Measurements from ENCODE around the gene COTL1.
"Not testable (repeated sequence)": the region's sequence is repeated elsewhere in the genome, so short reads cannot be mapped to it uniquely, and the experiment has no call there.

Gene COTL1

DNA sequence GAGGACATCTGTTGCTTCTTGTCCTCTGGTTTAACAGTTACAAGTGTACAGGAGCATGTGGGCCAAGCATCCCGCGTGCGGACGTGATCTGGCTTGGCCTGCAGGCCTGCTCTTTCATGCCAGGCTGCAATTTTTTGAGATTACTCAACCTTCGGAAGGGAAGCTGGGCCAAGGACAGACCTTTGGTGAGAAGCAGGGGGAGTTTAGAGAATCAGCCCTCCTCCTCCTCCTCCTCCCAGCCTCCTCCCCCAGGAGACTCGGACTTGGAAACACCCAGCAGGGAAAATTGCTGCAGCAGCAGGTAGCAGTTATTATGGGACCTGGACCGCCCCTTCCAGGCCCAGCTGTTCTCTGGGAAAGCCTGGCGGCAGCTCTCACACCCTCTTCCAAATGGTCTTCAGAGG, 25.3 kb upstream of the COTL1 start:
- peak; percentile 81 for DNase-seq (ENCODE audit: low read depth)

DNA sequence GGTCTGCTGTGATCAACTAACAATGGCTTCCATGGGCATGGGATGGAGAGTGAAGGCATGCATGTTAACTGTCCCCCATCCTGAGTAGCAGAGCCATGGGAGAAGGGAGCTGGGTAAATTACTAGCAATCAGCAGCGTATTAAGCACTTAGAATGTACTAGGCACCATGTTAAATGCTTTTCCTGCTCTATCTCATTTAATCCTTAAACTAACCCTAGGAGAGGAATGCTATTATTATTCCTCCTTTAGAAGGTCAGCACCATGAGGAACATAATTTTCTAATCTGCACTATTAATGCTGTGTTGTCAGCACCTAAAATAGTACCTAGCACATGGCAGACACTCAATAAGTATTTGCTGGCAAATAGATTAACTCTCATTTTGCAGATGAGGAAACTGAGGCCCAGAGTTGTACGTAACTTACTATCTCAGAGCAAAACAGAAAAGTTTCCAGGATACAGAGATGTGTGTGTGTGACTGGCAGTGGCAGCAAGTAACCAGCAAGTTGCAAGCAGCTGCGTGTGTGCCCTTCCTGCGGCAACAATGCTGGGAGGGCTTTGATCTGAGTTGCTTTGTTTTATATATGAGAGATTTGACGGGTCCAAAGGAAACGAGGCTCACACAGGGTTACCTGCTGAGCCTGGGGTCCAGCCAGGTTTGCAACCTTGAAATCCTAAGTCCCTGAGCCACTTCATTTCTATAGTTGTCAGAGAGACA, 23.9 kb upstream of the COTL1 start:
- DNase-seq (ENCODE audit: low read depth): no peak

DNA sequence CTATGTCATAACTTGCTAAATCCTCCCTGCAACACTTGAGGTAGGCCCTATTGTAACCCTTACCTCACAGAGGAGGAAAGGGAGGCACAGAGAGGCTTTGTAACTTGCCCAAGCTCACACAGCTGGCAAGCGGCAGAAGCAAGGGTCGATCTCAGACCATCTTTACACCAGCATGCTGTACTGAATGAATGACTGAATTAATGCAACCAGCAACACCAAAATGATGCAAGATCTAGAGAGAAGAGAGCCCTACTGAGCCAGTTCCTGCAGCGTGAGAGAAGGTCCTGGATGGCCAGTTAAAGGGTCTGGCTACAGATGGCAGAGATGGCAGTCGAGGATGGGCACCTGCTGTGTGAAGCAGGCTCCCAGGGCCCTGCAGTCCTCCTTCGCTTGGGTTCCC, 22.3 kb upstream of the COTL1 start:
- DNase-seq (ENCODE audit: low read depth): no peak

DNA sequence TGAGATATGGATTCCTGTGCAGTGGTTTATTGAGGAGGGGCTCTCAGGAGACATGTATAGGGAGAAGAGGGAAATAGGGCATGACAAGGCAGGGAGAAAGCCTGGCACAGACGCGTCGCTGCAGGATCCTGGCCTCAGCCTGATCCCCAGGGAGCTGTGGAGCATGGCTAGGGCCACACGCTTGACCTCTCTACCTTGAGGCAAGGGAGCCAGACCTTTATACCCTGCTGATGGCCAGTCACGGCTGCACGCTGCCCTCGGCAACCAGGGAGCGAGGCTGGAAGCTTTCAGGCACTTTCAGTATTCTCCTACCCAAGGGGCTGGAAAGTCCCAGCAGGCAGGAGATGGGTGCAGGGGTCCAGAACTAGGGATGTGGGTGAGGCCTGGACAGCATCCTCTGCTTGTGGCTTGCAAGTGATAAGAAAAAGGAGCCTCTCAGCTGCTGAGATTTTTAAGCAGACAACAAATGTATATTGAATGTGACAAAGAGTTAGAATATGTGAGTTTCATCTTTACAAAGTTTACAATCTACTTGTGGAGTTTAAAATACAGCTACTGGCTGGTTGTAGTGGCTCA, 20.4 kb upstream of the COTL1 start:
- no peak for DNase-seq (ENCODE audit: low read depth)

DNA sequence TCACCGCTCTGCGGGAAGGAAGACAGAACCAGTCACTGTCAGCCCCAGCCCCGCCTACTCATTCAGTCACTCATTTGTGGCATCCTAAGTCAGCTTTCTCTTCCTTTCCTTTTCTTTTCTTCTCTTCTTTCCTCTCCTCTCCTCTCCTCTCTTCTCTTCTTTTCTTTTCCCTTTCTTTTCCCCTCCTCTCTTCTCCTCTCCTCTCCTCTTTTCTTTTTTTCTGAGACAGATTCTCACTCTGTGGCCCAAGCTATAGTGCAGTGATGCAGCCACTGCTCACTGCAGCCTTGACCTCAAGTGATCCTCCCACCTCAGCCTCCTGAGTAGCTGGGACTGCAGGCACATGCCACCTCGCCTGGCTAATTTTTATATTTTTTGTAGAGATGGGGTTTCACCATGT, 19.8 kb upstream of the COTL1 start:
- DNase-seq (ENCODE audit: low read depth): no peak

DNA sequence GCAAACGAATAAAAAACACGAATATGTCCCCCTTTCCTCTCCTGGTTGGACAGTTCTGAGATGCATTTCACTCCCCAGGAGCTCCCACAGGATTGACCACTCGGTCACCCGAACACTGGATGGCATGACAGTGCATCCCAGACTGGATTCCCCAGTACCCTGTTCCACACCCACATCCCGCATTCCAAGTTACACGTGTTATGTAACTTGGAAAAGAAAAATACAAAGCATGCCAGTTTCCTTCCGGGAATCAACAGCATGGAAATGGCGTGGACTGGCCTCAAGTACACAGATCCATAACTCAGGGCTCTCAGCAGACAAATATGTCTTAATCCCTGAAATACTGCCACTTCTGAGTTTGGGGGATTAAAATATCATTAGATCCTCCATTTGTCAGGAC, 17.8 kb upstream of the COTL1 start:
- DNase-seq (ENCODE audit: low read depth): no peak

DNA sequence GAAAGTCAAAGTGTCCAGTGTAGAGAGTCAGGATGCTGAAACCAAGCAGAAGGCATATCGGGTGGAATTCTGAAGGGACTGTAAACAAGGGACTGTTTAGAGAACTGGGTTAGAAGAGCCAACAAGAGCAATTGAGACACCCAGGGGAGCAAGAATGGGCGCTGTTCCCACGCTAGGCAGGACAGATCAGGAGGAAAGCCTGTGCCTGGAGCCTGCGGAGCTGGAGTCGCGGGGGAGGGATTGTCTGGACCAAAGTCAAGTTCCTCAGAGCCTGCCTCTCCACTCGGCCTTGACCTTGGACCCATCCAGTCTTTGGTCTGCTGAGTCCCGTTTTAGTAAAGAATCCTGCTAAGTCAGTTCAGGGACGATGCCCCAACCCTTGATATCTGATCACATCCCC, 15.7 kb upstream of the COTL1 start:
- DNase-seq (ENCODE audit: low read depth): peak; percentile 46

DNA sequence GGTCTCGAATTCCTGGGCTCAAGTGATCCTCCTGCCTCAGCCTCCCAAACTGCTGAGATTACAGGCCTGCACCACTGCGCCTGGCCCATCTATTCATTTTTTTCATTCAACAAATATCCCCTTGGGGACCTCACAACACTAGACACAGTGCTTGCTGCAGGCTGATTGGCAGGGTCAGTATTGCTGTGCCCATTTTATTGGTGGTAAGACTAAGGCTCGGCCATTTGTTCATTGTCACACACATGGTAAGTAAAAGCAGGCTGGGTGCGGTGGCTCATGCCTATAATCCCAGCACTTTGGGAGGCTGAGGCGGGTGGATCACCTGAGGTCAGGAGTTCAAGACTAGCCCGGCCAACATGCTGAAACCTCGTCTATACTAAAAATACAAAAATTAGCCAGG, 15.0 kb upstream of the COTL1 start:
- DNase-seq (ENCODE audit: low read depth): not testable (repeated sequence)

DNA sequence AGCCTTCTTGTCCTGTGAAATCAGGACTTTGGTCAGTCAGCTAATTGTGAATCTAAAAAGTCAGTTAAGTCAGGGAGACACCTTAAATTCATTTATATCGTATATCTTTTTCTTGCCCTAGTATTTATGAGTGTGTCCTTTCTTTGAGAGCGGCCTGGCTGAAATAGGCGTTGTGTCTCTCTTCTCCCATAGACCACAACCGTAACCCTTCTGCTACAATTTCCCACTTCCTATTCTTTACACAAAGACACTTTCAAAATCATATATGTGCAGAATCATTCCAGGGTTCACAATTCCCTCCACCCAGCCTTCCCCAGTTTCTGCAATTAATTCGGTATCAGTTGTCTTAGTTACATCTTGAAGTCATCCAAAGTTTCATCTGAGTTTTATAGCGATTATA, 14.0 kb upstream of the COTL1 start:
- DNase-seq (ENCODE audit: low read depth): no peak

DNA sequence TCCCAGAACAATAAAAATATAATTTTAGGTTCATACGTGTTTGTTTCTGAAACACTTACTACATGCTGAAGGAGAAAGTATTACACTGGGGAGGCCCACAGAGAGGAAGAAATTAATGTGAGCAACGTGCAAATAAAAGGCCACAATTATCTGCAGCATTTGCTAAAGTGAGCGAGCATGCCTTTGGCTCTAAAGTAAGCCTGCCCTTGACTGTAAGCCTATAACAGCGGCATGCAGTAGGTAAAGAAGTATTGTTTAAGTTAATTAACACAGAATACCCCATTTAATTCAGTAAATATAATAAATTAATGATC, 13.2 kb upstream of the COTL1 start:
- no peak for DNase-seq (ENCODE audit: low read depth)

DNA sequence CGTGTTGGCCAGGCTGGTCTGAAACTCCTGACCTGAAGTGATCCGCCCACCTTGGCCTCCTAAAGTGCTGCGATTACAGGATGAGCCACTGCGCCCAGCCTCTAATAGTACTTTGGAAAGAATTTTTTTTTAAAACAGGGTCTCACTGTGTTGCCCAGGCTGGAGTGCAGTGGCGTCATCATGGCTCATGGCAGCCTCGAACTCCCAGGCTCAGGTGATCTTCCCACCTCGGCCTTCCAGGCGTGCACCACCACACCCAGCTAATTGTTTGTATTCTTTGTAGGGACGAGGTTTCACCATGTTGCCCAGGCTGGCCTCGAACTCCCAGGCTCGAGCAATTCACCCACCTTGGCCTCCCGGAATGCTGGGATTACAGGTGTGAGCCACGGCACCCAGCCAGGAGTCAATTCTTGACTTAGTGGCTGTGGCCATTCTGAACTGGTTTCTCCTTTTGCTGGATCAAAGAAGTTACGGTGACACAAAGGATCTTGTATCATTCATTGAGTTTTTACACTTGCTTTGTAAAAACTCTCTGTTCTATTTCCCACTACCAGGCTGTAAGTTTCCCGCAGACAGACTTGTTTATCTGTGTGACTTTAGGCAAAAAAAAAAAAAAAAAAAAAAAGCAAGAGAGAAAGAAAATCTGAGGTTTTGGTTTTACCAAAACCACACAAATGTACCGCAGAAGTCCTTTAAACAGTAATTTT, 12.7 kb upstream of the COTL1 start:
- DNase-seq (ENCODE audit: low read depth): no peak

DNA sequence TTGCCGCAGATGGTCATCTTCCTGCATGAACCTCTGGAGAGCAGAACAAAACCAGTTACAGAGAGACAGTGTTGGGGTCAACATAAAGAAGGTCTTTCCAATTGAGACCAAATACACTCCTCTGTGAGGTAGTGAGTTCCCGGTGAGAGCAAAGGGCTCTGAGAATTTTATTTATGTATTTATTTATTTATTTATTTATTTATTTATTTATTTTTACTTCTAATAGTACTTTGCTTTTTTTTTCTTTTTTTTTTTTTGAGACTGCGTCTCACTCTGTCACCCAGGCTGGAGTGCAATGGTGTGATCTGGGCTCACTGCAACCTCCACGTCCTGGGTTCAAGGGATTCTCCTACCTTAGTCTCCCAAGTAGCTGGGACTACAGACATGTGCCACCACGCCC, 12.1 kb upstream of the COTL1 start:
- DNase-seq (ENCODE audit: low read depth): no peak

DNA sequence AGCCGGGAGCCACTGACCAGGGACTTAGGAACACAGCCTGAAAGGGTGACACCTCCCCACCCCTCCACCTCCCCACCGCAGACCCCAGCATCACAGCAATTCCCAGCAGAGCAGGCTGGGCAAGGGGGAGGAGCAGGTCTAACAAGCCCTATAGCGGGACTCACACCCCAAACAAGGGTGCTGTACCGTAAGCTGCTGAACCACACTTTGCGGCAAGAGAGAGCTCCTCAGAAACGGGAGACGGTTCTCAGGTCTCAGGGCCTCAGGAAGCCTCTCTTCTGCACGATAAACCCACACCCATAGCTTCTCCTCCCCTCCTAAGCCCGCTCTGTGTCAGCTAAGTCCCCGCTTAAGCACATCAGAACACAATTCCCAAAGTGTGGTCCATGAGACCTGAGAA, 11.7 kb upstream of the COTL1 start:
- DNase-seq (ENCODE audit: low read depth): no peak

DNA sequence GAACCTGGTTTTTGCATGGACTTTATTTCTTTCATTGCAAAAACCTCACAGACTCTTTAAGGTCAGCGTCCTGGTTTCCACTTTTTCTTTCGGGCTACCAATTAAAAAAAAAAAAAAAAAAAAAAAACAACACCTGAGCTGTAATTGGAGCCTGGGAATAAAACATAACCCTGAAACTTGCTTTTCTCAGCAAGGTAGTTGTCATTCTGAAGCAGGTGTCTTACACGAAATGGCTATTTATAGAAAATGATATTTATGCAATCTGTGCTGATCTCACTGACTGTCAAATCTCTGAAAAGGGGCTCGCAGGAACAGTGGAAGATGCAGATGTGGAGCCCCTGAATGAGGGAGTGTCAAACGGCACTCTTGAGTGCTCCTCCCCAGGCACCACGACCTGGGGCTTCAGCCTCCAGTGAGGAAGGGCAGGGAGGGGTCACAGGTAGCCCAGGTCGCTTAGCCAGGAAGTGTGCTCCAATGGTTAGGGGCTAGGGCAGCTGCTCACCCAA, 10.4 kb upstream of the COTL1 start:
- no peak for DNase-seq (ENCODE audit: low read depth)

DNA sequence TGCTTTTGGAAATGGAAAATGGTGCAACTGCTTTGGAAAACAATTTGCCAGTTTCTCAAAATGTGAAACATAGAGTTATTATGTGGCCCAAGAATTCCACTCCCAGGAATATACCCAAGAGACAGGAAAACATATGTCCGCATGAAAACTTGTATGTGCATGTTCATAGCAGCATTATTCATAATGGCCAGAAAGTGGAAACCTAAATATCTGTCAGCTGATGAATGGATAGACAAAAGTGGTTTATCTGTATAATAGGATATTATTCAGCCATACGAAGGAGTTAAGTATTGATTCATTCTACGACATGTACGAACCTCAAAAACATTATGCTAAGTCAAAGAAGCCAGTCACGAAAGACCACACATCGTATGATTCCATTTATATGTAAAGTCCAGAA, 7.7 kb upstream of the COTL1 start:
- no peak for DNase-seq (ENCODE audit: low read depth)

DNA sequence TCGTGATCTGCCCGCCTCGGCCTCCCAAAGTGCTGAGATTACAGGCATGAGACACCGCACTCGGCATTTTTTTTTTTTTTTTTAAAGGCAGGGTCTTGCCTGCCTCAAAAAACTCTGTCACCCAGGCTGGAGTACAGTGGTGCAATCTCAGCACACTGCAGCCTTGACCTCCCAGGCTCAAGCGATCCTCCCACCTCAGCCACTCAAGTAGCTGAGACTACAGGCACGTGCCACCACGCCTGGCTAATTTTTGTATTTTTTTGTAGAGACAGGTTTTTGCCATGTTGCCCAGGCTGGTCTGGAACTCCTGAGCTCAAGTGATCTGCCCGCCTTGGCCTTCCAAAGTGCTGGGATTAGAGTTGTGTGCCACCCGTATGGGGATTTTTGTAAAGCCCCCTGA, 3.0 kb upstream of the COTL1 start:
- DNase-seq (ENCODE audit: low read depth): not testable (repeated sequence)

DNA sequence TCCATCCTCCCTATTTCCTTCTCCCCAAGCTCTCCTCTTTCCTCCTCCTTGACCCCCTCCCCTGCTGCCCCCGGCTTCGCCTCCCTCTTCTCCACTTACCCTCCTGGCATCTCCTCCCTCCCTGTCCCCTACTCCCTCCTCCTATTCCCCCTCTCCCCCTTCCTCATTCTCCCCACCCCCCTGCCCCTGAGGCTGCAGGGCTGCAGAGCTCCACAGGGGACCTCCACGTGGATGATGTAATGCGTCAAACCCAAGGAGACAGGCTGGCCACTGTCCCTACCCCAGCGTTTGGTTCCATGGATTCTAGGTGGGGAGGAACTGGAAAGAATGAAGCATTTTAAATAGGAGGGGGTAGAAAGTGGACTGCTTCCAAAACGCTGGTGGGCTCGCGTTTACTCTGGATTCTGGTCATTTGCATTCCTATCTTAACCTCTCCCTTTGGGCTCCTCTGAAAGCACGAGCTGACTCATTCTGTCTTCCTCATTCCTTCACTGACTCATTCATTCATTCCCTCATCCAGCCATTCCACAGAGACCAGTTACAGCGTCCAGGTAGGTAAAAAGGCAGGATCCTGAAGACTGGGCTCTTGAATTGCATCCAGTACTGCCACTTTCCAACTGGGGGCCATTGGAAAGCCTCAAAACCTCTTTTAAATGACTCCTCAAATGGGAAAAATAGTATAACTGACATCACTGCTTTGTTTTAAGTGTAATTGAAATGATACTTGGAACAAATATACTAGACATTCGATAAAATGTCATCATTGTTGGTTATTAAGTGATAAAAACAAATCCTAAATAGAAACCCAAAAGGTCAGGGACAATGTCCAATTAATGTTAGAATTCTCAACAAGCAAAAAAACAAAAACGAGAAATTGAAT, 943 bp upstream of the COTL1 start:
- peak; percentile 90 for DNase-seq (ENCODE audit: low read depth)

DNA sequence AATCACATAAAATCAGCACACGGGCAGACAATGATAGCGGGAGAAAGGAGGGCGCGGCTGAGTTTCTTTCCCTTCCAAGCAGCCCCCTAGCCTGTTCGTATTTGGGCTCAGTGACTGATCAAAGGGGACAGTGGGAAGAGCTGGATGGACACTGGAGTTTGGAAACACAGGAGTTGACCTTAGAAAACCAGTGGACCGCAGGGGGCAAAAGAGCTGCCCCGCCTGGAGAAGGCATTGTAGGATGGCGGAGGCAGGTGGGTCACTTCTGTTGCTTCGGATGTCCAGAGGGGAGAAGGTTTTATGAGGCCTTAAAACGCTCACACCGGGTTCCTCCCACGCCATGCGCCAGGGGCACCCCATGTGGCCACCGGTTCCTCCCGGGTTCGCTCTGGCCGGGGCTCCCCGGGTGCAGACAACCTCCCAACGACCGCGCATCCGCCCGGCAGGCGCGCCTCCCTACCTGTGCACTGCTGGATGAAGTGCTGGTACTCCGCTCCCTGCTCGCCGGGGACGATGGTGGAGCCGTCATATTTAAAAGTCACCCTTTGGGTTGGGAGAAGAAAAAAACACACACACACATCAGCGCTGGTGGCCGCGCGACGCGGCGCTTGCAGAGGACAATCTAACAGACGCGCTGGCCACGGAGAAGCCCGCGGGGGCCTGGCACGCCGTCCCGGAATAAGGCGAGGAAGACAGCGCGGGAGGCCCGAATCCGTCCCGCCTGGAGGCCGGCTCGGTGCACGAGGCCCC, 662 bp downstream of the COTL1 start:
- DNase-seq (ENCODE audit: low read depth): no peak

DNA sequence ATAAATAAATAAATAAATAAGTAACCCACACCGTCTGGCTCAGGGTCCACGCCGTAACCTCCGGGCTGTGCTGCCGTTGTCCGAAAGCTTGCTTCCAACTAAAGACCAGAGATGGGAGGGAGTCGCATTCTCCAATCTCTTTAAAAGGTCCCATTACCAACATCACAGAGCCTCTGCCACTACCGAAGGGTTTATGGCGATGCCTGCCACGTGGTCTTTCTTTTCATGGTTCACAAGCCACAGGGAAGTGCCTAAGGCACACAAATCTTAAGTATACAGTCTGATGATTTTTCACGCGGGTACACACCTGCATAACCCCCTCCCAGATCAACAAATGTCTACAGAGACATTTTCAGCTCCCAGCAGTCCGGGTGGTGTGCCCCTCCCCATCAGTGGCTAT, 1.4 kb downstream of the COTL1 start:
- DNase-seq (ENCODE audit: low read depth): no peak

DNA sequence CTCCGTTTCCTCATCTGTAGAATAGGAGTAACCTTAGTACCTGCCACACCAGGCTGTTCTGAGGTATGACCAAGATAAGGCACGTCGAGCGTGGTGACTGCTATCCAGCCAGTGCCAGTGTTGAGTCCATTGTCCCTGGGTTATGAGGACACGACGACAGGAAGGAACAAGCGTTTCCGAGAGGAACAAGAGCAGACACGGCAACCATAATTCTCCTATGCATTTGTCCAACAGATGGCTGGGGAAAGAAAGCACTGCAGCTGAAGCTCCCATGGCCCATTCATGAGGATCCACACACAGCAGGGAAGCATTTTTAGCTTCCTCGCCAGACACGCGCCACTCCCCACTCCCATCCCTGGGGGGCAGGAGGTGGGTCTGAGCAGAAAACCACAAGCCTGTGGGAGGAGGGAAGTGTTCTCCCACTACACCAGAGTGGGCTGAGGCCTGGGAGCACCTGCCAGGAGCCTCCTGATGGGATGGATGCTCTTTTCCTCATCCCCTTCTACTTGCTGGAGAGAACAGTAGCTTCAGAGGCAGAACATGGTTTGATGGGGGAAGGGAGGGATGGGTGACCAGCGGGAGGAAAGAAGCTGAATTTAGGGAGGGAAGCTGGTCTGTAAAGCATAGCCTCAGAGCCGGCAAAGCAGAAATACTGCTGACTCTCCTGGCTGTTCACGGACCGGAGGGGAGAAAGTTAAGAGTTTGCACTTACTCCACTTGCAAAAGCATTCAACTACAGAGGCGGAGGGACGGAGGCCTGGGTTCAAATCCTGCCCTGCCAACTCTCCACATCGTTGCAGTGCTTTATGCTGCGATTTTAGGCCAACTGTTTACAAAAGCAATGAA, 2.7 kb downstream of the COTL1 start:
- no peak for DNase-seq (ENCODE audit: low read depth)

DNA sequence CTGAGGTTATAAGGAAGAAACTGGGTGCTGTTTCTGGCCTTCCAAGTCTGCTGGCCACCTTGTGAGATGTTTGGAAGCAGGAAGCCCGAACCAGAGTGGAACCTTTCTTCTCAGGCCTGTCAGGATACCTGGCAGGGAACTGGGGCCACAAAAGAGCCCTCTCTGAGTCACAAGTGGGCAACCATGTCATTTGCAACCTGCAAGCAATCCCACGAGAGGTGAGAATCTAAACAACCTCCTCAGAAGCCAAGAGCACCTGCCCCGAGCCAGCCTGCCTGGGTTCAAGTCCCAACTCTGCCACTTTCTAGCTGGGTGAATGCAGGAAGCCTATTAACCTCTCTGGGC, 3.3 kb downstream of the COTL1 start:
- no peak for DNase-seq (ENCODE audit: low read depth)
